Endothelial cell of umbilical vein (primary cell): ENCODE data around the gene PRR3. TPM values are rescaled to one million over a fixed set of nuclear protein-coding genes. Genes with fewer than 3 reads are reported as not detected.
"Not testable (repeated sequence)": the region's sequence is repeated elsewhere in the genome, so short reads cannot be mapped to it uniquely, and the experiment has no call there.

Experiments
- BruUV-seq: library from RNA; stranded (reverse); fragments of 400-500 nt; replicated peaks from 2 replicates; lab custom pipeline; 2021; lab: Mats Ljungman, UMichigan
- CTCF ChIA-PET: fragments of 300-600, 350-600 bp; sonication (Branson Sonifier 250); formaldehyde crosslinking; loops from one replicate; lab custom pipeline; 2021; ENCODE audit warnings: antibody characterized with exemption, inconsistent platforms; lab: Charles Lee
- POLR2A ChIA-PET: fragments of 300-600, 350-600 bp; sonication (Branson Sonifier 250); formaldehyde crosslinking; loops from one replicate; lab custom pipeline; 2021; ENCODE audit warnings: antibody characterized with exemption, inconsistent platforms; lab: Charles Lee
- DNase-seq: peaks from one replicate; pipeline ENCODE4 v3.0.0-alpha.2; 2011; ENCODE audit warnings: low read depth, low spot score
- FAIRE-seq: peaks from 2 replicates; lab custom pipeline; 2011; peaks lifted over from hg19 to GRCh38; lab: Jason Lieb, UNC
- H2AFZ ChIP-seq: 2 replicates; pipeline ENCODE4 v1.6.0; 2012; ENCODE audit warnings: low read depth, low read length, control low read depth, inconsistent platforms
- H3K27ac ChIP-seq: 2 replicates; pipeline ENCODE4 v1.5.1; 2011; ENCODE audit warnings: low read depth, mild to moderate bottlenecking, control low read depth, low read length, moderate library complexity; ENCODE audit not compliant: insufficient read depth
- H3K27me3 ChIP-seq, 2 experiments: 2 replicates each; pipeline versions ENCODE4 v1.6.0 to v1.6.1; 2011; ENCODE audit warnings: low read length in 2 of 2, mixed read lengths in 1 of 2; ENCODE audit not compliant: control insufficient read depth in 2 of 2, insufficient read depth in 2 of 2
- H3K36me3 ChIP-seq, 2 experiments: 2 replicates in 1 of 2; 3 replicates in 1 of 2; pipeline ENCODE4 v1.5.1; 2011; ENCODE audit warnings: low read length in 2 of 2, mild to moderate bottlenecking in 1 of 2, moderate library complexity in 1 of 2; ENCODE audit not compliant: control insufficient read depth in 2 of 2, insufficient read depth in 2 of 2; ENCODE audit errors: extremely low read depth in 1 of 2
- H3K4me1 ChIP-seq: 3 replicates; pipeline ENCODE4 v1.5.1; 2011; ENCODE audit warnings: mild to moderate bottlenecking, low read length; ENCODE audit not compliant: control insufficient read depth, insufficient read depth; ENCODE audit errors: extremely low read depth
- H3K4me2 ChIP-seq: 2 replicates; pipeline ENCODE4 v1.6.1; 2011; ENCODE audit warnings: low read length, control low read depth, mixed read lengths; ENCODE audit not compliant: insufficient read depth
- H3K4me3 ChIP-seq, 3 experiments: fragments of 200-600 bp in 1 of 3; sonication (generic), shearing (Covaris generic) in 1 of 3; replicated peaks in 1 of 3; 2 replicates each; pipeline ENCODE4 v1.5.1; 2011 to 2016; ENCODE audit warnings: control low read depth in 3 of 3, low read length in 3 of 3, mild to moderate bottlenecking in 2 of 3, inconsistent platforms in 1 of 3, low read depth in 1 of 3, moderate library complexity in 1 of 3; ENCODE audit not compliant: insufficient read depth in 1 of 3
- H3K79me2 ChIP-seq: 2 replicates; pipeline ENCODE4 v1.6.0; 2012; ENCODE audit warnings: low read length, inconsistent platforms; ENCODE audit not compliant: control insufficient read depth, insufficient read depth
- H3K9ac ChIP-seq: replicated peaks from 2 replicates; pipeline ENCODE3; 2011; ENCODE audit warnings: low read length, control low read depth; ENCODE audit not compliant: insufficient read depth; ENCODE audit errors: extremely low read depth
- H3K9me1 ChIP-seq: replicated peaks from 3 replicates; pipeline ENCODE4 v1.6.0; 2011; ENCODE audit warnings: mild to moderate bottlenecking, low read length; ENCODE audit not compliant: control insufficient read depth, insufficient read depth; ENCODE audit errors: extremely low read depth
- H3K9me3 ChIP-seq: replicated peaks from 2 replicates; pipeline ENCODE4 v1.5.1; 2012; ENCODE audit warnings: low read length, inconsistent platforms; ENCODE audit not compliant: control insufficient read depth, insufficient read depth
- H4K20me1 ChIP-seq: replicated peaks from 2 replicates; pipeline ENCODE3; 2011; ENCODE audit warnings: mild to moderate bottlenecking, low read length; ENCODE audit not compliant: control insufficient read depth, insufficient read depth; ENCODE audit errors: extremely low read depth
- dilution Hi-C: fragments of 300-500 bp; cut with MboI; formaldehyde crosslinking; loops from one replicate; pipeline ENCODE4 v1.15.0; 2019; ENCODE audit warnings: low sequenced_read_pairs; ENCODE audit not compliant: extremely low pct_ligation_motif_present
- intact Hi-C: fragments of 100-400 bp; cut with micrococcal nuclease; formaldehyde crosslinking; loops from one replicate; pipeline ENCODE4 v1.10.0; 2022
- polyA plus RNA-seq, 4 experiments: library from polyadenylated mRNA; depleted of rRNA in 3 of 4; stranded (reverse) in 3 of 4; unstranded in 1 of 4; fragments of >200 nt; gene quantifications; 2 replicates each; pipeline versions ENCODE4 v1.2.1 to v1.2.3, GENCODE V29; 2011 to 2012; ENCODE audit warnings: missing spikeins in 1 of 4
- total RNA-seq: library from RNA; stranded (reverse); gene quantifications from 2 replicates; pipeline ENCODE4 v1.2.3, GENCODE V29; 2021

The PRR3 gene
- total and polyA plus RNA-seq, 2 donors (not counting 3 experiments of a cell fraction or from before 2014, with no cell fraction given), result 10.6 to 22.3 TPM

- H3K9me3 ChIP-seq, H3K79me2 ChIP-seq, H3K9ac ChIP-seq, FAIRE-seq, intact Hi-C loops, H3K4me3 ChIP-seq, BruUV-seq, H3K9me1 ChIP-seq, H3K27ac ChIP-seq, H4K20me1 ChIP-seq, dilution Hi-C loops, H3K4me2 ChIP-seq, H2AFZ ChIP-seq, DNase-seq, H3K36me3 ChIP-seq, H3K27me3 ChIP-seq: not testable (repeated sequence)
- H3K4me1 ChIP-seq, result peaks cover 18% of the 10 kb centered on the region
- POLR2A ChIA-PET, result interaction anchor here (1.2 kb wide), 1 partner anchor 87 kb away, joined by 4 read pairs; no protein-coding TSS in a partner anchor
- CTCF ChIA-PET, result interaction anchor here (0.6 kb wide), 1 partner anchor 15 kb away, joined by 3 read pairs; no protein-coding TSS in a partner anchor
These were observed 30.7 kb upstream of the PRR3 start for GRCh38 chr6:30526444-30526843.

GRCh38 chr6:30529349-30529875 lies 27.7 kb upstream of the PRR3 start:
- BruUV-seq, H3K27me3 ChIP-seq, H3K36me3 ChIP-seq, H2AFZ ChIP-seq, H3K27ac ChIP-seq, intact Hi-C loops, H3K9ac ChIP-seq, H3K9me3 ChIP-seq, H3K79me2 ChIP-seq, H3K4me3 ChIP-seq, DNase-seq, H4K20me1 ChIP-seq, FAIRE-seq, H3K4me2 ChIP-seq, H3K9me1 ChIP-seq, dilution Hi-C loops: not testable (repeated sequence)
- CTCF ChIA-PET, result interaction anchor here (0.9 to 3.4 kb wide), 7 partner anchors 12 to 47 kb away, joined by 4 to 20 read pairs (median 5); no protein-coding TSS in a partner anchor
- H3K4me1 ChIP-seq, result peaks cover 18% of the 10 kb centered on the region
- POLR2A ChIA-PET, result interaction anchor here (0.8 kb wide), 1 partner anchor 39 kb away, joined by 4 read pairs; no protein-coding TSS in a partner anchor
